ENCODE results near the gene SGCD.
"Not testable (repeated sequence)": the region's sequence is repeated elsewhere in the genome, so short reads cannot be mapped to it uniquely, and the experiment has no call there.

DNA sequence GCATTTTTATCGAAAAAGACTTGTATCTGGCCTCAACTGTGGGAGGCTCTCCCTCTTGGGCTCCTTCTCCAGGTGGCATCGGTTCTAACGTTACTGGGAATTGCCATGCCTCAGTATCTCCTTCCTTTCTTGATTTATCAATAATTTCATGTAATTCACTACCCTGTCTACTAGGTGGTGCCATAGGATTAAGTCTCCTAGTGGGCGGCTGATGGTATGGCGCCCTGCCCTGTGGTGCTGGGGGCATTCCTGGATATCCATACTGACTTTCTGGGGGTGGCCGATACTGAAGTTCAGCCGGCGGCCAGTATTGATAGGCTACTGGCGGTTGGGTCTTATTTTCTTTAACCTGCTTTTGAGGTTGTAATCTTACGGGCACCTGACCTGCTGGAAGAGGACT, 337.9 kb downstream of the SGCD start:
- TF ChIP-seq, protein P1, sequence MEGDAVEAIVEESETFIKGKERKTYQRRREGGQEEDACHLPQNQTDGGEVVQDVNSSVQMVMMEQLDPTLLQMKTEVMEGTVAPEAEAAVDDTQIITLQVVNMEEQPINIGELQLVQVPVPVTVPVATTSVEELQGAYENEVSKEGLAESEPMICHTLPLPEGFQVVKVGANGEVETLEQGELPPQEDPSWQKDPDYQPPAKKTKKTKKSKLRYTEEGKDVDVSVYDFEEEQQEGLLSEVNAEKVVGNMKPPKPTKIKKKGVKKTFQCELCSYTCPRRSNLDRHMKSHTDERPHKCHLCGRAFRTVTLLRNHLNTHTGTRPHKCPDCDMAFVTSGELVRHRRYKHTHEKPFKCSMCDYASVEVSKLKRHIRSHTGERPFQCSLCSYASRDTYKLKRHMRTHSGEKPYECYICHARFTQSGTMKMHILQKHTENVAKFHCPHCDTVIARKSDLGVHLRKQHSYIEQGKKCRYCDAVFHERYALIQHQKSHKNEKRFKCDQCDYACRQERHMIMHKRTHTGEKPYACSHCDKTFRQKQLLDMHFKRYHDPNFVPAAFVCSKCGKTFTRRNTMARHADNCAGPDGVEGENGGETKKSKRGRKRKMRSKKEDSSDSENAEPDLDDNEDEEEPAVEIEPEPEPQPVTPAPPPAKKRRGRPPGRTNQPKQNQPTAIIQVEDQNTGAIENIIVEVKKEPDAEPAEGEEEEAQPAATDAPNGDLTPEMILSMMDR (IDR thresholded peaks at IDR 0.05) = not testable (repeated sequence)
- not testable (repeated sequence) for TF ChIP-seq POLR2A (IDR thresholded peaks at IDR 0.05)
